ENCODE measurements around the gene SERPINA12. TPM values are rescaled to one million over a fixed set of nuclear protein-coding genes. Genes with fewer than 3 reads are reported as not detected.

The SERPINA12 gene
- total and polyA plus RNA-seq, 10 of the 15 experiments (the other 5 are each of a cell fraction or from before 2014, with no cell fraction given) = not detected

- Histone ChIP-seq H4K20me1 (ENCODE audit: control insufficient read depth, insufficient read depth) (no peaks in the 10 kb centered on the region), H3K9ac (ENCODE audit: control insufficient read depth, insufficient read depth, low read length) (no peak overlapping the region), H3K27ac (ENCODE audit: control insufficient read depth, insufficient read depth) (no peak overlapping the region), H3K4me1 (ENCODE audit: control insufficient read depth, insufficient read depth, low read length) (0 out of 2 replicates have a peak, but pooled peaks cover 3% of the 10 kb centered on the region), H3K4me3 (no peak overlapping the region), H3K79me2 (ENCODE audit: control insufficient read depth, insufficient read depth, low read length) (no peaks in the 10 kb centered on the region), H3K27me3 (replicated peaks in 1 of 2; ENCODE audit: control insufficient read depth in 2 of 2, insufficient read depth in 2 of 2, low read length in 1 of 2) (peaks cover 1 to 3% of the 10 kb centered on the region in 2 experiments; a peak in 1 of 4 replicates), H3K36me3 (ENCODE audit: control insufficient read depth in 2 of 2, insufficient read depth in 2 of 2, low read length in 1 of 2) (no peaks in the 10 kb centered on the region), H3K4me2 (ENCODE audit: control insufficient read depth, insufficient read depth) (no peak overlapping the region), H3K9me3 (replicated peaks; ENCODE audit: control insufficient read depth, insufficient read depth, low read length) (no peaks in the 10 kb centered on the region; the same call in 2 of the 3 replicates), H2AFZ (ENCODE audit: control insufficient read depth, low read depth, low read length) (no peak overlapping the region)
- ChIA-PET POLR2A (no interaction called here), CTCF (no interaction called here), RAD21 (ENCODE audit: unreplicated experiment) (no interaction called here), SMC1A (ENCODE audit: uncharacterized antibody, unreplicated experiment) (no interaction called here)
- DNase-seq (ENCODE audit: low read depth, low spot score) (no peak), ATAC-seq (no peak), FAIRE-seq (no peak)
- intact Hi-C loops (cut with micrococcal nuclease; ENCODE audit: unreplicated experiment) = no loop called here
- in situ Hi-C loops (cut with MboI) = no loop called here
- TF ChIP-seq USF1 (IDR thresholded peaks at IDR 0.05; ENCODE audit: borderline replicate concordance, extremely low read length, insufficient read depth, low read depth, low read length) = no peak
- TF ChIP-seq ZBED1 (IDR thresholded peaks at IDR 0.05; ENCODE audit: borderline replicate concordance) = no peak
- TF ChIP-seq YBX1 (IDR thresholded peaks at IDR 0.05) = no peak
- TF ChIP-seq E2F8 (IDR thresholded peaks at IDR 0.05; ENCODE audit: low read depth, partially characterized antibody) = no peak
- TF ChIP-seq ZNF687 (IDR thresholded peaks at IDR 0.05) = no peak
- no peak for TF ChIP-seq CHD2 (IDR thresholded peaks at IDR 0.05; ENCODE audit: borderline replicate concordance, low read depth, low read length)
- no peak for TF ChIP-seq SIX5 (IDR thresholded peaks at IDR 0.05; ENCODE audit: low read depth, low read length, severe bottlenecking)
- no TSS peak for BruUV-seq (replicated peaks)
Observed at GRCh38 chr14:94478420-94478819, 30.8 kb downstream of the SERPINA12 start.

Data from GM12878 (cell line).